CD4-positive, alpha-beta T cell treated with Interleukin-10 for 1 hour (primary cell): Measurements from ENCODE around the gene CCDC83.
"Not testable (repeated sequence)": the region's sequence is repeated elsewhere in the genome, so short reads cannot be mapped to it uniquely, and the experiment has no call there.

Experiments used
- DNase-seq: peaks from one replicate; pipeline ENCODE4 v3.0.0-alpha.2; 2020

Gene CCDC83

DNA sequence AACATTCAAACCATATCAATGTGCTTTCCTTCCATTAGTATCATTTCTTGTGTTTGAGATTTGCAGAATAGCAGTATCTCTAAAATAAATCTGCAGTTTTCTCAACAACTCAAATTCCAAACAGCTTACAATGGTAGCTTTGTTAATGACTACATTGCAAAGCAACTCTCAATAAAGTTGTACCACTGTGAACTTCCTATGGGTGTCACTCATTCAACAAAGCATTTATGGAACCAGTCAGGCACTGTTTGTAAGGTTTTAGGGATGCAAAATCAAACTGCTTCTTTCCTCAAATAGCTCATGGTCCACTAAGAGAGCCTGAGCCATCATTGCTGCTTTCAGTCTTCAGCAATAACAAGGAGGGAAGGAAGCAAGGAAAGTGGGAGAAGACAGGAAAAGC is 91.0 kb downstream of the CCDC83 start:
- no peak for DNase-seq

DNA sequence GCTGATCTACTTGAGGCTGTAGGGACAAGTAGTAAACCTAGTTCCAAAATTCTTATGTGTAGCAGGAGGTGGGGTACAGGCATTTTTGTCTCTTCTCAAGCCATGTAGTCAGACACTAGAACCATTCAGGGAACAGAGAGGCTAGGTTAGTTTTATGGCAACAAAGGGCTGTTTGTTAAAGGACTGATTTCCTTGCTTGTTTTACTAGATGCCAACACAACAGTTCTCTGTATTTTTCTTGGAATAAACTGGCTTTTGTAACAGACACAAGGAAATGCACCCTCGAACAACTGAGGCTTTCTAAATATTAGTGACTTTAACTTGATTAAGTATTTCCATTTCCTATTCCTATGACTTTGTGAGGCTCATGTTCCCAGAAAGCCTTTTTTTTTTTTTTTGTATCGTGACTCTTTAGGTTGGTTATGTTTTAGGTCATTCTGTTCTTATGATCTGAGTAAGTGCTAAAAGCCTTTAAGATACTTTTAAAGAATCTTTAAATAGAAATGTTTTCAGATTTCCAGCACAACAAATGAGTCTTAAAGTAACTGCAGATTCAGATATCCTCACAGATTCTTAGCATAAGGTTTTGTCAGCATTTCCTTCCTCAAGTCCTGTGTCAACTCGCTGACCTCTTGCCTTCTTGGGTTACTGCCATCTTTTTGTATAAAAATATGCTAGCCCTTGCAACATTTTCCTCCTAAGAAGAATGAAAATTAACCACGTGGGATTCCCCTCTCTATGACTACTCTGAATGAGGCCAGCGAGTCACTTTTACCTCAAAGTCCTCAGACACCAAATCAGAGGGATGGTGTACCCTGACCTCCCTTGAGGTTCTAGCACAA is 92.5 kb downstream of the CCDC83 start:
- no peak for DNase-seq

DNA sequence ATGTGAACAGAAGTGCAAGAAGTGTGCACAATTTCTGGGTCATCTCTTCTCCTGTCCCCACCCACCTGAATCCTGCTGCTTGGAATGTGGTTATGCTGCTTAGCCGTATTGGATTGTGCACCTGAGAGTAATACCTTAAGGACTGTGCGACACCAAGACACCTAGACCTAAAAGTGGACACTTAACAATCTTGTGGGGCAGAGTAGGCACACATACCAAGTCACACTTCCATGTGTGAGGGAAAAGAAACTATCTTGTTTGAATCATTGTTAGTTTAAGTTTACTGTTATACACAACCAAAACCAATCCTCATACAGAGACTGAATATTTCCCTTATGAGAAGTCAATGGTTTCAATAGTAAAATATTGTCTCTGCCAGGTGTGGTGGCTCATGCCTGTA is 93.7 kb downstream of the CCDC83 start:
- DNase-seq: no peak

DNA sequence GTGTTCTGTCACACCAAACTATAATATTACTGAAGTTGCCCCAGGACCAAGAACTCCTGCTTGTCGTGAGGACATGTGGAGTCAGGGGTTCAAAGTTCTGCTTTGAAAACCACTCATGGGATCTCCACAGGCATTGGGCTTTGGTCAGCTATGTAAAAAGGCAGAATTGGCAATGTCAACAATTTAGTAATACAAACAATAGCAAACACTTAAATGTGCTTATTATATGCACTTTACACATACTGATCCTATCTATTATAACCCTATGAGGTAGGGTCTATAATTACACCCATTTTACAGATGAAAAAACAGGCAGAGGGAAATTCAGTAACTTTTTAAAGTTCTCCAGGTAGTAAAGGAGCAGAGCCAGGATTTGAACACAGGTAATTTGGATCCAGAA is 94.6 kb downstream of the CCDC83 start:
- DNase-seq: no peak

DNA sequence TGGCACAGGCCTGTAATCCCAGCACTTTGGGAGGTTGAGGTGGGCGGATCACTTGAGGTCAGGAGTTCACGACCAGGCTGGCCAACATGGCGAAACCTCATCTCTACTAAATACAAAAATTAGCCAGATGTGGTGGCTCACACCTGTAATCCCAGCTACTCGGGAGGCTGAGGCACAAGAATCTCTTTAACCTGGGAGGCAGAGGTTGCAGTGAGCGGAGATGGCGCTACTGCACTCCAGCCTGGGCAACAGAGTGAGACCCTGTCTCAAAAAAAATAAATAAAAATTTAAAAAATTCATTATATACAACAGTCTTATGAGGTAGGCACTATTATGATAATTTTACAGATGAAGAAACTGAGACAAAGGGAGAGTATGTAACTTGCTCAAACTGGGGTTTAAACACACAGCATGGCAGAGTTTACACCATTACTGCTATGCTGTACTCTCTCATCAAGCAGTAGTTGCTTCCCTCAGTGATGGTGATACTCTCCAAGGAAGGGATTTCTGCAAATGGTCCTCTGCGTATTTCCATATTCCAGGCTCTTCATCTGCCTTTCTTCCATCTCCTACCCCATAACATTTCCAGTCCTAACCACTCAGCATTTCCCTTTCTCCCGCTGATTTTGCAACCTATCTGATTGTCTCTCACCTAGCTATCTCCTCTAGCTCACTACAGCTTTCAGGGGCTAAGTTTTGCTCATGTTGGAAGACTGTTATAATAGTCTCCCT is 95.3 kb downstream of the CCDC83 start:
- no peak for DNase-seq

DNA sequence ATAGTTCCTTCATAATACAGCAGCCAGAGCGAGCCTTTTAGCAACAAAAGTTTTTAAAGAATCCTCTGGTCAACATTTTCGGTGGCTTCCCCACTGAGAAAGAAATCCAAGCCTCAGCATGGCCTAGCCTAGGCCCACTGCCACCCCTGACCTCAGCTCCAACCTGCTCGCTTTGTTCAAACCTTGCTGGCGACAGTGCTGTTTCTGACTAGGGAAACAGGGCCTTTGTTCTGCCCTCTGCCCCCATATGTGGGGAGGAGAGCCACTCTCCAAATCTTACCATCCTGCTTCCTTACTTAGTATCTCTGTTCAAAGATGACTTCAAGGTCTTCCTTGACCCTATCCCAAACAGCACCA is 95.8 kb downstream of the CCDC83 start:
- no peak for DNase-seq

DNA sequence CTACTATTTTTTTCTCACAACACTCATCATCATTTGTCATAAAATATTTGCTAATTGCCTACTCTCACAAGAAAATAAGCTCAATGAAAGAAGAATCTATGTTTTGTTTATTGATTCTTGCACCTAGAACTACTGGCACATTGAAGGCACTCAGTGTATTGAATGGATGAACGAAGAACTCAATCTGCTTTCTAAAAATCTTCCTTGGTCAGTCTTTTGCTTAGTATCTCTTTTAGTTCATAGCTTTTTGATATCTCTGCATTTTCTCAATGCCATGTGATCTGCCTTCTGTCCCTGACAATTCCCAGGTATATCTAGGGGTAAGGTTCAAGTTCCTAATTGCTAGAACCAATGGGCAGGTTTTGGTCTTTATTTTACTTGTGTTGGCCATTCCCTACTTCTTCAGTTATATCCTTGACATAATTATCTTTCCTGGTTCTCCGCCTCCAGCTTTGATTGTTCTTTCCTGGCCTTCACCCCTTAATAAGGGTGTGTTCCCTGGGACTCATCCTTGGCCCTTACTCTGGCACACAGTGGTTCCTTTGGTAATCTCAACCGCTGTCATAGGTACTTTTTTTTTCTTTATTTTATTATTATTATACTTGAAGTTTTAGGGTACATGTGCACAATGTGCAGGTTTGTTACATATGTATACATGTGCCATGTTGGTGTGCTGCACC is 96.4 kb downstream of the CCDC83 start:
- DNase-seq: no peak

DNA sequence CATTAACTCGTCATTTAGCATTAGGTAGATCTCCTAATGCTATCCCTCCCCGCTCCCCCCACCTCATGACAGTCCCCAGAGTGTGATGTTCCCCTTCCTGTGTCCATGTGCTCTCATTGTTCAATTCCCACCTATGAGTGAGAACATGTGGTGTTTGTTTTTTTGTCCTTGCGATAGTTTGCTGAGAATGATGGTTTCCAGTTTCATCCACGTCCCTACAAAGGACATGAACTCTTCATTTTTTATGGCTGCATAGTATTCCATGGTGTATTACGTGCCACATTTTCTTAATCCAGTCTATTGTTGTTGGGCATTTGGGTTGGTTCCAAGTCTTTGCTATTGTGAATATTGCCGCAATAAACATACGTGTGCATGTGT is 96.9 kb downstream of the CCDC83 start:
- not testable (repeated sequence) for DNase-seq

DNA sequence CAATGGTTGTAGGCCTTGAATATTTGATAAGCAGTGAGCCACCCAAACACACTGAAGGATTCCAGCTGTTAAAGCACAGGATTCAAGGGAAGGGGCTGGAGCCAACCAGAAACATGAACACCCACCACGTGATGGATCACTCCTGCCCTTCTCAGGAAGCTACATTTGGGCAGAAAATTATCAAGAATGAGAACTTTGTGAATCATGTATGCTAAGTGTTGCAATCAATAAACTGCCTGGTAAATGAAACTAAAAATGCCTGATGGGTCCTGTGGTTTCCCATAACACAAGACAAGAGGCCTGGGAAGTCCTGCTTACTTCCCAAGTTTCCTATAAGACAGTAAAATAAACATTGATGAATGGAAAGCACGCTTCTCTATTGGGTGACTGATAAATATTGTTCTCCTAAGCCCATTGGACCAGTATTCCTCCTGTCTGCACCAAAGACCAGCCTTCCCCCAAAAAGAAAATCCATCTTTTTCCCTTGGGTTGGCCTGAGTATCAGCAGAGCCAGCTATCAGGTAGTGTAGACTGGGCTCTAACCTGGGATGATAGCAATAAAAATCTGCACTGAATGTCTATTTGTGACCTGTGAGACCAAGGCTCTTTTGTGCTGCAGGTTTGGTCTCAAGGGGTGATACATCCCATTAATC is 98.4 kb downstream of the CCDC83 start:
- no peak for DNase-seq

DNA sequence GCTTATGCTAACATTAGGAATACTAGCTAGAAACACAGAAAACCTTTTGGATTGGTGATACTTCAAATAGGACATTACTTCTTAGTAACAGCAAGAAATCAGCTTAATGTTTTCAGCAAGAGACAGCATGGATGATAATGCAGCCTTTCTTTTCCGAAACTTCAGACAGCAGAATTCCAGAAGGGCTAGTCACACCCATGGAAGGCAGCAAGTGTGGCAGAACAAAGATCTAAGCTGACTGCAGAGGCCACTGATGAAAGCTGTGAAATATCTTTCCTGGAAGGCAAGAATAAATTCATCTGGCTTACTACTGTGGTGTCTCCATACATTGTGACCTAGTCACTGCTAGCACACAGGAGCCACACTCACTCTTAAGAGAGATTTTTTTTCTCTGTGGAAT is 100.3 kb downstream of the CCDC83 start:
- DNase-seq: no peak

DNA sequence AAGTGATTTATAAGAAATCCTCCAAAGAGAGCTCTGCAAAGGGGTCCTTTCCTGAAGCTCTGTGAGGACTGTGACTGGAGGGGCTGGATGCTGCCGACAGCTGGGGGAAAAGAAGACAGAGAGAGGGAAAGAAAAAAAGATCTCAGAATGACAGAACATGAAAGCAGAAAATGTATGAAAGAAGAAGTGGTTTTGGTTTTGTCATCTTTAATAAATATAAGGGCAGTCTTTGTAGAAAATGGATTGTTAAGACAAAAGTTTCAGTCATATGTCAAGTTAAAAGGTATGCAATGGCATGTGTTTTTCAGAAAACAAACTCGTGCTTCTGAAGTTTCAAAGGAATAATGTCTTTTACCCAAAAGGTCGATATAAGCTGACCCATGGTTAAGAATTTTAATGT is 105.5 kb downstream of the CCDC83 start:
- DNase-seq: no peak

DNA sequence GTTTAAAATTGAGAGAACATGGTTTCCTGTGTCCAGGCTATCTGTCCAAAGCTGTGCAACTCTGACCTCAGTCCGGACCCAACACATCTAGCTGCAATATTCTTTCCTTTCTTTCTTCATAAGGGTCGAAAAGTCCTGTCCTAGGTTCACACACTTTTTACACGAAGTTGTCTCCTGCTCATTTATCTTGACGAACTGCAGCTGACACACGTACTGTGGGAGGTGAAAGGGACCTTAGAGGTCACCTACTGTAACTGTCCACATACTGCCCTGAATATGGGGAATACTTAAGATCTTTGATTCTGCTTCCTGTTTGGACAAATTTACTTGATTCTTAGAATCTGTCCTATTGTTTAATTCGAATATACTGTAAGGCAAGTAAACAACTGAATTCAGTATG is 105.9 kb downstream of the CCDC83 start:
- no peak for DNase-seq

DNA sequence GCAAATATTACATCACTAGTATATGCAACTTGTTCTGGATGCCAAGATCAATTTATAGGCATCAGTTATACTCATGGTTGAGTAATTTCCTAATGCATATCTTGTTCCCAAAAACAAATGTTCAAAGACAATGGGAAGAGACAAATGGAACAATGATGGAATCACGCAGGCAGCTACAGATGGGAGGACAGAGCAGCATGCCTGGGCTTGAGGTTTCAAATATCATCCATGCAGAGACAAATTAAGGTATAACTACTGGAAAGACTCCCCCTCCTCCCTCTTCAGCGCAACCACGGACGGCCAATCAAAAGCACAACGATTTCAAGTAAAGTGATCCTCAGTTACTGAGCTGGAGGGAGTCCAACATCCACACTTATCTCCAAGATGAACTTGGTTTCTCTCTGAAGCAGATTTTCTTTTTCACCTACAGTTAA is 106.8 kb downstream of the CCDC83 start:
- DNase-seq: no peak

DNA sequence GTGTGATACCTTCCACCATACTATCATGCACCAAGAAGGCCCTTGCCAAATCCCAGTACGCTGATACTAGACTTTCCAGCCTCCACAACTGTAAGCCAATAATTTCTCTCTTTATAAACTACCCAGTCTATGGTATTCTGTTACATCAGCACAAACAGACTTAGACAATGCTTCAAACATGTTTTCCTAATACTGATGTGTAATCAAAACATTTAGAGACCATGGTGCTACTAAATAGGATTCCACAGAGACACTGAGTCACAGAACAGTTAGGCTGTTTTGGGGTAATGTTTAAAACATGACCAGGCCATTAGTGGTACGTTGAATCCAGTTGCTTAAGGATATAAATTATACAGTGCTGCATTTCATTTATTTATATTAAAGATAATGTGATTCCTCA is 110.0 kb downstream of the CCDC83 start:
- no peak for DNase-seq

DNA sequence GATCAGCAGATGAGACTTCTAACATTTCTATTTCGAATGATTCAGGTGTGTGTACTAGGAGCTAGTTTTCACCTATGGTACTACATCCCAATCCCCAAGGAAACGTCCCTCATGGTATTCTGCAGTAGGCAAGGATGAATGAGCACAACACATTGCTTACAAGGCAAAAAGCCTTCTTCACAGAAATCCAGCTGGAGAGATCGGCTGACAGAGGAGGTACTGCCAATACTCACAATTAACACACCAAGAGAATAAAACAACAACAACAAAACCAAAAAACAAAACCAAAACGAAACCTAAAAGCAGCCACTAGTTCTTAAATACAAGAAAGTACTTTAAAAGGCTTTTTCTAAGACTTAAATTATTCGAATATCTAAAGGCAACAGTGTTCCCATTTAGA is 112.3 kb downstream of the CCDC83 start:
- DNase-seq: no peak
